ENCODE measurements around the gene ABLIM2. TPM values are rescaled to one million over a fixed set of nuclear protein-coding genes. Genes with fewer than 3 reads are reported as not detected.
A peak's percentile ranks its signal among the peaks of the same experiment; 100 is the strongest.

ABLIM2 gene
- polyA plus RNA-seq, 3 donors = 0.21 TPM; not detected in 2

DNA sequence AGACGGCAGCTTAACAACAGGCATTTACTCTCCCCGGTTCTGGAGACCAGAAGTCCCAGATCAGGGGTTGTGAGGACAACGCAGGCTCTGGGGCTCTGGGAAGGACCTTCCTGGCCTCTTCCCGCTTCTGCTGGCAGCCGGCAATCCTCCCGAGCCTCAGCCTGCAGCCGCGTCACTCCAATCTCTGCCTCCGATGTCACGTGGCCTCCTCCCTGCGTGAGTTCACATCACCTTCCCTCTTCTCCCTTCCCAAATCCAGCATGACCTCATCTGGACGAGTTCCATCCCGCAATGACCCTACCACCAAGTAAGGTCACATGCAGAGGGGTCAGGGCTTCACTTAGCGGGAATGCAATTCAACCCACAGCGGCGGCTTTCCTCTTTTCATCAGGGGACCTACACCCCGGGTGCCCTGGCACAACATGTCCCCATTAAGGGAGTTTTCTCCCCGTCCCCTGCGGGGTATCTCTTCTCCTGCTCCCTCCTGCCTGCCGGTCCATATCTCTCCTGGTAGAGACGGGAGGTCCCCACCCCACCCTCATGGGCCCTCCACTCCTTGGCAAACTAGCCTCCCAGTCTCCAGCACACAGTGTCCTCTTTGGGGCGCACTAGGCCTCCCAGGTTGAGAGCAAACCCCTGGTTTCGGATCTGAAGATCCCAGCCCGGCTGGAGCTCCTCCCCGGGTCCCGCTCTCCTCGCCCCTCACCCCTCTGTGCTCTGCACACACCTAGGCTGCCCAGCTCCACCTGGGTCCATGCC lies 25.5 kb downstream of the ABLIM2 start:
- no peaks in the 10 kb centered on the region for H3K9me3 ChIP-seq (replicated peaks in 1 of 2; ENCODE audit: control insufficient read depth in 1 of 2, insufficient read depth in 1 of 2, low read length in 2 of 2)
- no peak overlapping the region for H3K4me3 Mint-ChIP-seq
- H3K79me2 ChIP-seq (ENCODE audit: insufficient read depth, low read length) = no peaks in the 10 kb centered on the region
- H3K27me3 Mint-ChIP-seq (ENCODE audit: low read depth in 3 of 3) = peaks cover 8 to 15% (median 11%) of the 10 kb centered on the region in 3 donors
- intact Hi-C loops (cut with micrococcal nuclease) = no loop called here
- DNase-seq = no peak
- H3K4me1 Mint-ChIP-seq = no peaks in the 10 kb centered on the region
- TF ChIP-seq CTCF (IDR thresholded peaks at IDR 0.05) = no peak
- WGBS (ENCODE audit: insufficient coverage) = 79% methylated on average over 27 of the region's 27 CpGs
- H3K36me3 Mint-ChIP-seq = no peaks in the 10 kb centered on the region
- no peak overlapping the region for H3K4me2 ChIP-seq (replicated peaks; ENCODE audit: extremely low read depth, low read length, poor library complexity, severe bottlenecking)
- no peak overlapping the region for H2AFZ ChIP-seq (ENCODE audit: insufficient read depth, low read depth, low read length, poor library complexity, severe bottlenecking)
- H3K4me3 ChIP-seq (replicated peaks in 1 of 3; ENCODE audit: low read depth in 2 of 3, low read length in 3 of 3) = no peak overlapping the region
- H3K27ac ChIP-seq (ENCODE audit: low read depth in 1 of 2, low read length in 2 of 2) = no peak overlapping the region
- H3K36me3 ChIP-seq (replicated peaks in 1 of 2; ENCODE audit: control insufficient read depth in 1 of 2, insufficient read depth in 2 of 2, low read length in 2 of 2) = no peaks in the 10 kb centered on the region
- H3K27me3 ChIP-seq (ENCODE audit: control insufficient read depth in 2 of 2, insufficient read depth in 2 of 2, low read length in 2 of 2) = no peaks in the 10 kb centered on the region
- no peak overlapping the region for H3K9ac ChIP-seq (ENCODE audit: insufficient read depth, low read length, poor library complexity, severe bottlenecking)
- peaks cover 0 to 2% (median 0%) of the 10 kb centered on the region in 7 donors for H3K9me3 Mint-ChIP-seq
- no peak overlapping the region for H3K27ac Mint-ChIP-seq
- no peaks in the 10 kb centered on the region for H4K20me1 ChIP-seq (ENCODE audit: insufficient read depth, low read length)
- no peaks in the 10 kb centered on the region for H3K4me1 ChIP-seq (ENCODE audit: control insufficient read depth in 1 of 2, insufficient read depth in 2 of 2, low read length in 2 of 2)

DNA sequence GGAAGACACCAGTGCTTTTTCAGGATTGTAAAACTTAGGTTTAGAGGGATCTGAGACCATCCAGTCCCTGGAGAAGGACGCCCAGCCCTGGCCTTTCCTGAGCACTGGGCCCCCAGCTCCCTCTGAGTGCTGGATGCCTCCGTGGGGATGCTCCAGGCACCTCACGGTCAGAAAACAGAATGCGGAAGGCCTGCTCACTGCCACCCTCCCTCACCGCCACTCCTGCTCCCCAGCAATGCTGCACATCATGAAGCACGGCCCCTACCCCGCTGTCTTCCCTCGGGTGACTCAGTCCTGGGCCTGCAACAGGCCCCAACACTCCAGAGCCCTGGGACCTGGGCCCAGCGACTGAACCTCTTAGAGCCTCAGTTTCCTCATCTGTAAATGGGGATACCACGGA lies 26.2 kb downstream of the ABLIM2 start:
- Mint-ChIP-seq H3K4me3 (no peak overlapping the region), H3K4me1 (no peaks in the 10 kb centered on the region), H3K27ac (peak overlapping the region in 1 of 7 donors; percentile 25), H3K9me3 (no peaks in the 10 kb centered on the region), H3K36me3 (no peaks in the 10 kb centered on the region), H3K27me3 (ENCODE audit: low read depth in 3 of 3) (peaks cover 8 to 15% (median 8%) of the 10 kb centered on the region in 3 donors)
- Histone ChIP-seq H3K27ac (ENCODE audit: low read depth in 1 of 2, low read length in 2 of 2) (no peak overlapping the region), H3K36me3 (replicated peaks in 1 of 2; ENCODE audit: control insufficient read depth in 1 of 2, insufficient read depth in 2 of 2, low read length in 2 of 2) (no peaks in the 10 kb centered on the region), H3K4me2 (replicated peaks; ENCODE audit: extremely low read depth, low read length, poor library complexity, severe bottlenecking) (no peak overlapping the region), H4K20me1 (ENCODE audit: insufficient read depth, low read length) (no peaks in the 10 kb centered on the region), H3K4me1 (ENCODE audit: control insufficient read depth in 1 of 2, insufficient read depth in 2 of 2, low read length in 2 of 2) (no peaks in the 10 kb centered on the region), H3K27me3 (ENCODE audit: control insufficient read depth in 2 of 2, insufficient read depth in 2 of 2, low read length in 2 of 2) (no peaks in the 10 kb centered on the region), H3K9ac (ENCODE audit: insufficient read depth, low read length, poor library complexity, severe bottlenecking) (no peak overlapping the region), H2AFZ (ENCODE audit: insufficient read depth, low read depth, low read length, poor library complexity, severe bottlenecking) (no peak overlapping the region), H3K9me3 (replicated peaks in 1 of 2; ENCODE audit: control insufficient read depth in 1 of 2, insufficient read depth in 1 of 2, low read length in 2 of 2) (no peaks in the 10 kb centered on the region), H3K4me3 (replicated peaks in 1 of 3; ENCODE audit: low read depth in 2 of 3, low read length in 3 of 3) (no peak overlapping the region), H3K79me2 (ENCODE audit: insufficient read depth, low read length) (no peaks in the 10 kb centered on the region)
- intact Hi-C loops (cut with micrococcal nuclease) = no loop called here
- 92% methylated on average over 10 of the region's 10 CpGs for WGBS (ENCODE audit: insufficient coverage)
- TF ChIP-seq CTCF (IDR thresholded peaks at IDR 0.05) = no peak
- DNase-seq = no peak
